Astrocyte of the spinal cord (primary cell): ENCODE data around the gene DCAF17.

Source experiments
- DNase-seq: peaks from one replicate; pipeline ENCODE4 v3.0.0; 2011; ENCODE audit warnings: low read depth, low spot score
- H3K4me3 ChIP-seq: 2 replicates; pipeline ENCODE4 v1.5.1; 2011; ENCODE audit warnings: low read depth, mild to moderate bottlenecking, low read length, moderate library complexity
- CTCF ChIP-seq: IDR thresholded peaks from 2 replicates; pipeline ENCODE4 v1.5.1; 2012; ENCODE audit warnings: low read depth, mild to moderate bottlenecking, low read length, inconsistent platforms
- in situ Hi-C: cut with HindIII; loops from 2 replicates; pipeline ENCODE4 v1.10.0; 2017; ENCODE audit warnings: low sequenced_read_pairs

DCAF17 gene

GRCh38 chr2:171434013-171434989 is at the start of gene DCAF17:
DCAF17 (plus strand) TSS chr2:171434226; CDS start chr2:171434578, 352 bp downstream.
- peak; percentile 97 for DNase-seq
- peak within 1 kb of the TSS; percentile 77 for H3K4me3 ChIP-seq
- no peak for TF ChIP-seq CTCF
- in situ Hi-C loops = no loop called here

- H3K4me3 ChIP-seq = no peak overlapping the region
- no peak for TF ChIP-seq CTCF
- in situ Hi-C loops = no loop called here
- DNase-seq = no peak
These were observed 47.4 kb upstream of the DCAF17 start for GRCh38 chr2:171386627-171387026.

GRCh38 chr2:171387052-171387451 is 47.0 kb upstream of the DCAF17 start:
- TF ChIP-seq CTCF = no peak
- no peak for DNase-seq
- in situ Hi-C loops = no loop called here
- no peak overlapping the region for H3K4me3 ChIP-seq

GRCh38 chr2:171389325-171389724 is 44.7 kb upstream of the DCAF17 start:
- in situ Hi-C loops = no loop called here
- no peak overlapping the region for H3K4me3 ChIP-seq
- TF ChIP-seq CTCF = no peak
- DNase-seq = no peak

- no peak for DNase-seq
- in situ Hi-C loops = no loop called here
- H3K4me3 ChIP-seq = no peak overlapping the region
- no peak for TF ChIP-seq CTCF
These were observed 44.2 kb upstream of the DCAF17 start for GRCh38 chr2:171389780-171390179.

- H3K4me3 ChIP-seq = no peak overlapping the region
- DNase-seq = peak; percentile 87
- in situ Hi-C loops = no loop called here
- no peak for TF ChIP-seq CTCF
These were observed 43.0 kb upstream of the DCAF17 start for GRCh38 chr2:171390941-171391516.
